Lung microvascular endothelial cell (primary cell): ENCODE measurements around the gene TBX2. TPM values are rescaled to one million over a fixed set of nuclear protein-coding genes. Genes with fewer than 3 reads are reported as not detected.

Source experiments
- DNase-seq, 2 donors: peaks; one replicate each; pipeline versions ENCODE4 v3.0.0 to v3.0.0-alpha.2; 2010; ENCODE audit warnings: low read depth in 2 of 2
- total RNA-seq: library from RNA; depleted of rRNA; stranded (reverse); fragments of >200 nt; gene quantifications from 2 replicates; pipeline ENCODE4 v1.2.1, GENCODE V29; 2014

The TBX2 gene
- total RNA-seq, 1 donor from 2014 or later: under 0.01 TPM

DNA sequence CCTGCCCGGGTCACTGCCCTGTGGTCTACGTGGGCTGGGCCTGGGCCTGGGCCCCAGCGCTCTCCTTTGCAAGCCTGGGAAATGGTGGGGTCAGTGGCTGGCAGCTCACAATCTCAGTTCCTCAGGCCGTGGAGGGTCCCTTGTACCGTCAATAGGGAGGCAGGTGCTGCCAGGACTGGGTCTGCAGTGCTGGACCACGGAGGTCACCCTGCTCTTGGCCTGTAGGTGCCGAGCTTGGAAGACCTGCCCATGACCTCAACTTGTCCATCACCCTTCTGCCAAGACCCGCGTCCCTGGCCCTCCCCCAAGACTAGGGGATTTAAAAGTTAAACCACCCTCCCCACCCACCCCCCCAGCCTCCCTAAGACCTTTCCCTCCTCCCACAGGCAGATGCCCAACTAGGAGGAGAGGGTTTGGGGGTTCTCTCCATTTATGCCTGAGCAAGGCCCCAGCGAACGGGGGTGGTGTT lies 2.5 kb downstream of the TBX2 start:
- DNase-seq: no peak

DNA sequence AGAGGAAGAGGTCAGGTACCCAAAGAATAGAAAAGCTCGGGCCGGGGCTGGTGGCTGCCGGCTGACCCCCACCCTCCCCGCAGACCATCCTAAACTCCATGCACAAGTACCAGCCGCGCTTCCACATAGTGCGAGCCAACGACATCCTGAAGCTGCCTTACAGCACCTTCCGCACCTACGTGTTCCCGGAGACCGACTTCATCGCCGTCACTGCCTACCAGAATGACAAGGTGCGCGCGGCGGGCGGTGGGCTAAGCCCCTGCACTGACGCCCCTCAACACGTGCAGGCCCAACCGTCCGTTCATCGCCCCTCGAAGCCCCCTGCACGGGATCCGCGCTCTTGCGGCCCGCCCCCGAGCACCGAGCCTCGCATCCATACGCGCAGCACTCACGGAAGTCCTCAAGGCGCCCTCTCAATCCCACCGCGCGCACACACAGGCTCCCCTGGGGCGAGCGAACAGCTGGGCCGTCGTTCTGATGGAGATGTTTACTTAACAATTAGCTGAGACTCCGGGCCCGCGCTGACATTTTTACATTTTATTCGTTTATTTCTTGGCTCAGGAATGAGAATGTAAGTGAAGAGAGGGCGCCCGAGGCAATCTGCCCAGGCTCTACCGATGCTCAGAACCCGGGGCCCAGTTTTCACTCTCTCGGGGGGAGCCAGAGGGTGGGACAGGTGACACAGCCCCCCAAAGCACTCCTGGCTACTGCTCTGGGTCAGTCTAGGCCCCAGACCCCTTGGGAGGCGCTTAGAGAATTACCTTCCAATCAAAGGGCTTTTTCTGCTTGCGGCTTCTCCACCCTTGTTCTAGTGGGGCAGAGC lies 3.5 kb downstream of the TBX2 start:
- DNase-seq: no peak

DNA sequence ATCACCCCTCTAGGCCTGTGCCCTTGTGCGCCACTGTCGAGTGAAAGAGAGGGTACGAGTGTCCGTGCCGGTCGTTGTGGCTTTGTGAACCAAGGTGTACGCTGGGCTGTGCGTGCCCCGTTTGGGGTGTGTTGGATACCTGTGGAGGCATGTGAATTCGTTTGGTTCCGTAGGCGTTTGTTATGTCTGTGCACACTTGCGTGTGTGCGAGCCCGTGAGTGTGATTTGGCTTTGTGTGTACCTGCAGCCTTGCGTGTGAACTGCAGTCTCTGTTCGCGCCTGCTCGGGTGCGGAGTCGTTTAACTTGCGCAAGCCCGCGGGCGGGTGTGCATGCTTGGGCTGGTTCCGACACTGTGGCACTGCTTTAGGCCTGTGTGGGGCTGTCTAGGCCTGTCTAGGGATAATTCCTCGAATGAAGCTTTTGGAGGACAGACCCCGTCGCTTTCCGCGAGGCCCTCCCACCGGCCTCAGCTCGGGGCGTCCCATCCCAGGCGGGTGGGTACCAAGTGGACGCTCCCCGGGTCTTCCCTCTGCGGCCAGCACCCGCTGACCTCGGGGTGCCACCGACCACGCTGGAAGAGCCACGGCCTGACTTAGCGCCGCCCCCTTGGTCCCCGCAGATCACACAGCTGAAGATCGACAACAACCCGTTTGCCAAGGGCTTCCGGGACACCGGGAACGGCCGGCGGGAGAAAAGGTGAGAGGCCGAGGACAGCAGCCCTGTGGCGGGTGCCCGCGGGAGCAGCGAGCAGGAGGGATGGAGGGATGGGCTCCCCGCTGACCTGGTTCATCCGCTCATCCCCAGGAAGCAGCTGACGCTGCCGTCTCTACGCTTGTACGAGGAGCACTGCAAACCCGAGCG lies 4.4 kb downstream of the TBX2 start:
- DNase-seq: no peak

DNA sequence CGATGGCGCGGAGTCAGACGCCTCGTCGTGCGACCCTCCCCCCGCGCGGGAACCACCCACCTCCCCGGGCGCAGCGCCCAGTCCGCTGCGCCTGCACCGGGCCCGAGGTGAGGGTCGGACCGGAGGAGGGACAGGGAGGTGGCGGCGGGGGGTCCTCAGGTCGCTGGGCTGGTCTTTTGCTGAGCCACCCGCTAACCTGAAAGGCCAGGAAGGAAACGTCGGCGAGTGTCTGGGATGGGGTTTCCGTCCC lies 4.9 kb downstream of the TBX2 start:
- DNase-seq: no peak

DNA sequence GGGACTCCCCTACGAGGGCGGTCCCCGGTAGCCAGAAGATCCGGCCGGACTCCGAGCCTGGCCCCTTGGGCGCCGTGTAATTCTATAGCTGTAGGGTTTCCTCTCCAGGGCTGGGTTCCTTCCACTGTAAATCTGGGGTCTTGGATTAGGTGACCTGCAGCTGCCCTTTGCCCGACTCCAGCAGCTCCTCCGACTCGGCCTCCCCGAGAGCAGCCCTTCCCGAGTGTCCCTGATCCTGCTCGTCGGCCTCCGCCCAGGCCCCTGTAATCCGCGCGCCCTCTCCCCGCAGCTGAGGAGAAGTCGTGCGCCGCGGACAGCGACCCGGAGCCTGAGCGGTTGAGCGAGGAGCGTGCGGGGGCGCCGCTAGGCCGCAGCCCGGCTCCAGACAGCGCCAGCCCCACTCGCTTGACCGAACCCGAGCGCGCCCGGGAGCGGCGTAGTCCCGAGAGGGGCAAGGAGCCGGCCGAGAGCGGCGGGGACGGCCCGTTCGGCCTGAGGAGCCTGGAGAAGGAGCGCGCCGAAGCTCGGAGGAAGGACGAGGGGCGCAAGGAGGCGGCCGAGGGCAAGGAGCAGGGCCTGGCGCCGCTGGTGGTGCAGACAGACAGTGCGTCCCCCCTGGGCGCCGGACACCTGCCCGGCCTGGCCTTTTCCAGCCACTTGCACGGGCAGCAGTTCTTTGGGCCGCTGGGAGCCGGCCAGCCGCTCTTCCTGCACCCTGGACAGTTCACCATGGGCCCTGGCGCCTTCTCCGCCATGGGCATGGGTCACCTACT lies 5.5 kb downstream of the TBX2 start:
- DNase-seq: no peak

DNA sequence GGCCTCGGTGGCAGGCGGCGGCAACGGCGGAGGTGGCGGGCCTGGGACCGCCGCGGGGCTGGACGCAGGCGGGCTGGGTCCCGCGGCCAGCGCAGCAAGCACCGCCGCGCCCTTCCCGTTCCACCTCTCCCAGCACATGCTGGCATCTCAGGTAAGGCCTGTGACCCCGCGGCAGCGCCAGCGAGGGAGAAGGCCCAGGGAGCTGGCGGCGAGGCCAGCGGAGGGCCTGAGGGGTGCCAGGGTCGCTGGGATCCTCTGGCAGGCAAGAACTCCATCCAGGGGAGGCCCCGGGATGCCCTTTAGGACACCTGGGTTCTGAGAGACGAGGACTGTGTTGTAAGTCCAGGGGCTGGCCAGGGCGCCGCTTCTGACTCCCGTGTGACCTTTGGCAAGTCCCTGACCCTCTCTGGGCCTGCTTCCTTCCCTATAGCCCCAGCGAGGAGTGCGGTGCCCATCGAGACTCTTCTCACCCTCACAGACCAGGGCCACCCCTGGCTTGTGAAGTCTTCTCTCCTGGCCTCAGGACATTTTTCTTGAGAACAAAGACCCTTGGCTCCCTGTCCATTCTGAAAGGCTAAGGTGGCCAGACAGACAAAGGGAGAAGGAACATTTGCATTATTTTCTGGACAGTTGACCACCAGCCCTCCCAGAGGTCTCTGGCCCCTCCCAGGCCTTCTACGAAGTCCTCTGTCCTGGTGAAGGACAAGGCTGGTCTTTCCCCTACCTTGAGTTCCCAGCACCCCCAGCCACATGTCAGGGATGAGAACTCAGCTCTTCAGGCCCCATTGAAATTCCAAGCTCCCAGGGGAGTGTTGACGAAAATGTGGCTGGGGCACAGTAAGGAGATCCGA lies 6.3 kb downstream of the TBX2 start:
- DNase-seq: no peak

DNA sequence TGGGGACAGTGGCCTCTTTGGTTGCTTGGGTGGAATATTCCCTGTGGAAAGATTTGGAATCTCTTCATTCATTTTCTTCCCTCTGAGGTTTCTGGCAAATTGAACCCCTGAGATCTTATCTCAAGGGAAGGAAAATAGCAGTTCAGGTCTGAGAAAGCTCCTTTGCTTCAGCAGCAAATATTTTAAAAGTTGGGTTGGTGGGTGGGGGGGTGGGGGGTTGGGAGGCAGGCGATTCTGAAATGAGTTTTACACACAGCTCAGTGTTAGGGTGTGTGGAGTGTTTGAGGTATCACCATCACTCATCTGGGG lies 6.8 kb downstream of the TBX2 start:
- no peak for DNase-seq

DNA sequence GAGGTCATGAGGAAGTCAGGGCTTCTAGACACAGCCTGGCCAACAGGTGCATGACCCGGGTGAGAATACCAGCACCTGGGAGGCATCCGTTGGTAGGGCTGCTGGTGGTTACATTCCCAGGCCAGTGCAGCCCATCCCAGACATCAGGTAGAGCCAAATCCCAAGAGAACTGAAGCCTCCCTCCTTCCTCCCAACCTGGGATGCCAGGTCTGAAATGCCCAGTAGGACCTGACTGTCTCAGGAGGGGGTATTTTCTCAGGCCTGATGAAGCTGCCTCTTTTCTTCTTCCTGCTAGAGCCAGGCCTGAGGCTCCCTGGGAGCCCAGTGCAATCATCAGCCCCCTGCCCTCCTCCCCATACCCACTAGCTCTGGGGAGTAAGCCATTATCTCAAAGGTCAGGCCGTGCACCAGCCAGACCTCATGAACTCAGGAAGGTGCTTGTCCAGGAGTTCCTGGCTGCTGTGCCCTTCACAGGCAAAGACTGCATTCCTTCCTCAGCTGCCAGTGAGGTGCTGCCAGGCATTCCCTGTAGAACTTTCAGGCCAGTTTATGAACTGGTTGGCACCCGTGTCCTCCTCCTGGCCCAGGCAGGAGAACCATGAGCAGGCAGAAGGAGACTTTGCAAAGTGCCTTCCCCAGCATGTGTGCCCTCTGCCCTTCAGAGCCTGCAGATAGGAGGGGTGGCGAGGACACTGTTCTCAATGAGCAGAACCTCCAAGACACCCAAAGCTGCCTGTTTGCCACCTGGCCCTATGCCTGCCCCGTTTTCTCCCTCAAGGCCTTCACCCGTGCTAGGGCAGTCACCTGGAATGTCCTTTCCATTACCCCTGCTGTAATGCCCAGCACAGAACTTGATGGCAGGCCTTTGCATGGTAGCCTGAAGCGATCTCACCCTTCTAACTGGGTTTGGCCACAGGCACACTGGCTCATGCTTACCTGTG lies 7.6 kb downstream of the TBX2 start:
- no peak for DNase-seq

DNA sequence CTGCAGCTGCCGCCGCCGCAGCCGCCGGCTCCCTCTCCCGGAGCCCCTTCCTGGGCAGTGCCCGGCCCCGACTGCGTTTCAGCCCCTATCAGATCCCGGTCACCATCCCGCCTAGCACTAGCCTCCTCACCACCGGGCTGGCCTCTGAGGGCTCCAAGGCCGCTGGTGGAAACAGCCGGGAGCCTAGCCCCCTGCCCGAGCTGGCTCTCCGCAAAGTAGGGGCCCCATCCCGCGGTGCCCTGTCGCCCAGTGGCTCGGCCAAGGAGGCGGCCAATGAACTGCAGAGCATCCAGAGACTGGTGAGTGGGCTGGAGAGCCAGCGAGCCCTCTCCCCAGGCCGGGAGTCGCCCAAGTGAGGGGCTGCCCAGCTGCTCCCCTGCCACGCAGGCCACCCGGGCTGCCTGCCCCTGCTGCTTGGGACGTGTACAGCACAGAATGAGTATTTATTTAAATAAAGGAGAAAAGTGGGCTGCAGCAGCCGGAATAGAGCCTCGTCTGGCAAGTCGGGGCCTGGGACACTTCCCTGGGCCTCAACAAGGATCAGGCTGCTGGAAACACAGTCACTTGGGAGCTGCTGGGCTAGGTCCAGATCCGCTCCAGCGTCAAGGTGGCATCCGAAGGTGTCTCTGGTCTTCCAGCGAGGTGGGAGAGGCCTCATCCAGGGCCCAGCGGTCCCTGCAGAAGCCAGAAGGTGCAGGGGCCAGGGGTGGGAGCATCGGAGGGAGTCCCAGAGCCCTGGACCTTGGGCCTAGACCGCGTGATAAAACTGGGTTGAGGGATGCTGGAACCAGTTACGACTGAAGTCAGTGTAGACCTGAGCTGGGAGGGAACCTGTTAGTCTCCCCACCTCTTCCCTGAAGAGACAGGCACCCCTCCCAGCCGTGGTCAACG lies 8.8 kb downstream of the TBX2 start:
- no peak for DNase-seq

DNA sequence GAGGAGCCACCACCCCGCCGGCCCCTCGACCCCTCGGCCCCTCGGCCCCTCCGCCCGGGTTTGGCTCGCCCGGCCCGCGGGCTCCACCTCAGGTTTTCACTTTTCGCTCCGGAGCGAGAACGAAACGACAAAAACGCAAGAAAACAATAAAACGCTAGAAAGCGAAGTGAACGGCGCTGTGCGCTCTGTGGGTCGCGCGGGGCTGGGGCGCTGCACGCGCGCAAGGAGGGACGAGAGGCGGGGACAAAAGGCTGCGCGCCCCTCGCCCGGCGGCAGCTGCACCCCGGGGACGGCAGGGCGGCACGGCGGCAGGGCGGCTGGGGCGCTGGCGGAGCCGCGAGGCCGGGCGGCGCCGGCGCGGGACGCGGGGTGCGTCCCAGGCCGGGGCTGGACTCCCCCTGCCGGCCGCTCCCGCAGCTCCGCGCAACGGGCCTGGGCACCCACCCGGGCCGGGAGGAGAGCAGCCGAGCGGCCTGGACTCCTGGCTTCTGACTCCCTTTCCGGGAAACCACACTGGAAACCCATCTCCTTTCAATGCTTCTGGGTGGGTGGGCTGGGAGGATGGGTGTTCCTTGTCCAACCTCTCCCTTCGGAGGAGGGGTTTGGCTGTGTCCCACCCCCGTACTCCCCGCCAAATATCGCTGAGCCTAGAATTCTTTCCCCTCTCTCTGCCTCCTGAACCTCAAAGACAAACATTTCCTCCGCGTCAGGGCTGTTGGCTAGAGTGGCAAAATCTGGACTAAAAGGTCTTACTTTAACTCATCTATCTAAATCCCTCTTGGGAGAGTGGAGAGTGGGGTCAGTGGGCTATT lies 9.9 kb downstream of the TBX2 start:
- DNase-seq: peak; percentile 55 to 58

DNA sequence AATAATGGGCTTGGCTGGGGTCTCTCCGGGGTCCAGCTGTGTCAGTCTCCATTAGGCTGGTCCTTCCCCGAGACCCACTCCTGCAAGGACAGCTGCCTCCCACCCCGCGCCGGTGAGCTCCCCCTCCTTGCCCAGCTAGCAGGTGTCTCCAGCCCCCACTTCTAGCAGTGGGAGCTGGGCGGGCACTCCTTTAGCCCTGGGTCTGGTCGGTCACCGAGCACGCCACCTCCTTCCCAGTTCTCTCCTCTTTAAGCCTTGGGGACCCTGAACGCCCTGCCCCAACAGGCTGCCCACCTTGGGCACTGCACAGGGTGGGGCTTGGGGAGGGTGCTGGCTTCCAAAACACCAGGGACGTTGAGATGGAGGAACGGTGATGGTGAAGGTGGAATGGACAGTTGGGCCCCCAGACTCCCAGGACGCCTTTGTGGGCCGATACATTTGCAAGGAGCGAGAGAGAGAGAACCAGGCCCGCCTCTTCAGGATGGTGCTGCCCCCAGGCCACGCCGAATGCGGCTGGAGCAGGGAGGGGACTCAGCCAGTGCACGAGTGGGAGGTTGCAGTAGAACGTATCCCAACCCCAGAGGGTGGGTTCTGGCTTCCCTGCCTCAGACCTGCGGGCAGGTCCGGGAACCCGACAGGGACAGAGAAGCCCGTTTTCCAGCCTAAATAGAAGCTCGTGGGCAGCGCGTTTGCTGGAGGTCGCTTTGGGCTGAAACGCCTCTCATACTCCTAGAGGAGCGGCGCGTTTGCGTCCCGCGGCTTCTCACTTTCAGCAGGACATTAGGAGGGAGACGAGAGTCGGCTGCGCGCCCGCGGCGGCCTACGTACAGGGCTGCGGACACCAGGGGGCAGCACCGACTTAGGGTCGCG lies 10.7 kb downstream of the TBX2 start:
- DNase-seq: peak; percentile 76 to 80

DNA sequence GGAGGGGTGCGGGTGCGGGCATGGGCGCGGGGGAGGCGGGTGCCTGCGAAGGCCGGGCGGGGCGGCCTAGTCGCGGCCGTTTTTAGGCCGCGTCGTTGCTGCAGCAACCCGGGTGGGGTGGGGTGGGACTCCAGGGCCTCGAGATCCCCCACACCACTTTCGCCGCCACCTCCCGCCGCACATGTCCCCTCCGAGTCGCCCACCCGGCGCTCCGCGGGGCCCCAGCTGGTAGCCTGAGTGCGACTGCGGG lies 11.3 kb downstream of the TBX2 start:
- DNase-seq: no peak

DNA sequence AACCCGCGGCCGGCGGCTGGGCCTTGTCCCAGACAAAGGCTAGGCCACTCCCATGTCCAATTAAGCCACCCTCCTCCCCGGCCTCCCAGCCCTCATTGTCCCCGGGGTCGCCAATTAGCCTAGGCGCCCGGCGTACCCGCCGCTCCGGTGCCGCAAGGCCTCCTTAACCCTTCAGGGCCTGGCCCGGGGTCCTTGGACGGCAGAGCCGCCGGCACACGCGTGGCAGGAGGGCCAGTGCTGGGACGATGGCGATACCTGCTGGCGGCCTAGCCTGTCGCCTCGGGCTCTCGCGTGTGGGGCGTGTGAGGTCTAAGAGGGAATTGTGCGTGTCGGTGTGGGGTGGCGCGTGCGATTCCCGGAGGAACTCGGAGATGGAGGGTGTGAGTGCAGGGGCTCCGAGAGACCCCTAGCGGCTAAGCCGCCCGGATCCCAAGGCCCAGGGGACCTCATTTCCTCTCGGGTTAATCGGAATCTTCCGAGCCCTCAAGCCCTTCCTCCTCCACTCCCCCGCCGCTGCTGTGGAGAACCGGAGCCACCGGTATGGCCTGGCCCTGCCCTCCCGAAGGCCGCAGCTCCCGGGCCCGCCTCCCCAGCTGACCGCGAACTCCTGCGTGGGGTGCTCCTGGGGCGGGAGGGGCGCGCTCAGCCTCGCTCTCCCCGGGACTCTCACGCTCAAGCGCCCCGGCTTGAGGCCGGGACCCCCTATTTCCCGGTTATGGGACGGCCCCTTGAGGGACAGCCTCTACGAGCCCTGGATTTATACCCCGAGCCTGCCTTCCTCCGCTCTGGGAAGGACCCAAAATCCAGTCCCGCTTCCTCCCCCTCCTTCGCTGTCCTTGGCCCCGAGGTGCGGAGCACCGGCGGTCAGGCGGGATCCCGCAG lies 11.9 kb downstream of the TBX2 start:
- peak; percentile 30 to 38 for DNase-seq

DNA sequence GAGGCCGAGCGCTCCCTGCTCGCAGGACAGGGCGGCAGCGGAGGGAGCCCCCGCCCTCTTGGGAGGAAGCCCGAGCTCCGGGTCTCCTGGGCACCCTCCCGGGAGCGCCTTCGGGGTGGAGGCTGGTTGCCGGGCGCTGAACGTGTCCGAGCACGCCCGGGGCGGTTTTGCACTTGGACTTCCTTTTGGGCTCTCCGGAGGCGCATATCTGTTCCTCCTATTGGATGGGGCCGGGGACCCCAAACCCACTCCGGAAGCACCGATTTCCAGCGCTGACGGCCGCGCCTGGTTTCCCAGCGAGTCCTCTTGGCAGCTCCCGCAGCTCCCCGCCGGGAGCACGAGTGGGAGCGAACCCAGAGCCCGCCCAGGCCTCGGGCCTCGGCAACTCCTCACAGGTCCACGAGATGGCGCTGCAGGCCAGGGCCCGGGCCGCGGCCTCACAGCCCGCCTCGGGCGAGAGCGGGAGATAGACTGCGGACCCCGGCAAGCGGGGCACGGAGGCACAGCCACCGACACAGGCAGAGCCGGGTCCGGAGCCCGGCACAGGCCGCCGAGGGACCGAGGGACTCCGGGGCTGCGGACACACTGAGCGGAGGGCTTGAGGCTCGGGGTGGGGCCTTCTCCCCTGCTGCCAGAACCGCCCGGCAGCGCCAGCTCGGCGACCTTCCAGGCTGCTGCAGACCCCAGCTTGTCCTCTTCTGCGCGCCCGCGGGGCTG lies 12.7 kb downstream of the TBX2 start:
- DNase-seq: peak; percentile 73 to 78

DNA sequence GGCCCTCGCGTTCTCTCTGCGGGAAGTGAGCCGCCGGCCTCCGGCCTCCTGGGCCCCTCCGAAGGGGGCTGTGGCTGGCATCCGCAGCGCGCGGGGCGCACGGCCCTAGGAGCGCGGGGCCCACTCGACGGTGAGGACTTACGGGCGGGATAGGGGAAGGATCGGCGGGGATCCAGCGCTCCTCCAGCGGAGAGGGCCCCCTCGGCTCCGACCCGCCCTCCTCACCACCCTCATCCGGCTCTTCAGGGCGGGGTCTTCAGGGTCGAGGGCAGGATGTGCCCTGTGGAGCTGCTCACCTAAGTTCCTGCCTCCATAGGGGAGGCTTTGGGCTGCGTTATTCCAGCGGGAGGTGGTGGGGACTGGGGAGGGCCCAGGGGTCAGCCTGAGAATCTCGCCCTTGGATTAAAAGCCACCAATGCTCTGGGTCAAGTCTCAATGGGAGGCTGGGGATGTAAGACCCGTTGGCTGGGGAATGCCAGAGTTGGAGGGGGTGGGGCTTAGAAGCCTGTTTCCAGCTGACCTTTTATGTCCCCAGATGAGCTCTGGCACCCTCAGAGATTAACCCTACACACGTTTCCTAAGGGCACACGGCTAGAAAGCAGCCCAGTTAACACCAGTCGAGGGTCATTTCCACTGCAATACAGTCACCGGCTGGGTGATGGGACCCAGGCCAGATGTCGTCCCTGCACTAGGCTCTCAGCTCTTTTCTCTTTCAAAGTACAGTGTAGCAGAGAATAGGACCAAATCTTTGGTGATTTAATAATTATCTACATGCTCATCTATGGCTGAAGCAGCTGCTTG lies 13.4 kb downstream of the TBX2 start:
- DNase-seq: no peak
